Measurements from ENCODE around the gene OR1L8.

OR1L8 gene

DNA sequence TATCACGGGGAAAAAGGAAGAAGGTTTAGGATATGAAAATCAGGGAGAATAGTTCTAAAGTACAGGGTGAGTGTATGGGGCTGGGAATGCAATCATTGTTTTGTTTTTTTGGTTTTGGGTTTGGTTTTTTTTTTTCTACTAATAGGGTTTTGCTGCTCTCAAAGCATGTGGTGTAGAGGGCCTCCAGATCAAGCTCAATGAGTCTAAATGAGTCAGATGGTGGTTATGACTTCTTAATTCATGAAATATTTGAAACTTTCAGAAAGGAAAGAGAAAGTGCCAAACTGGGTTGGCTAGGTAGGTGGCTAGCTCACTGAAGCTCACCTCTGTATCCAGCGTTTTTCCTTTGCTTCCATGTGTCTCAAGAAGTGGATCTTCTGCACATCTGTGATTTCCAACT, 10.7 kb downstream of the OR1L8 start:
- TF ChIP-seq ZFX (IDR thresholded peaks at IDR 0.05; ENCODE audit: borderline replicate concordance) (no peak), CTCF (IDR thresholded peaks at IDR 0.05) (no peak)
- H3K27ac ChIP-seq: no peak overlapping the region

DNA sequence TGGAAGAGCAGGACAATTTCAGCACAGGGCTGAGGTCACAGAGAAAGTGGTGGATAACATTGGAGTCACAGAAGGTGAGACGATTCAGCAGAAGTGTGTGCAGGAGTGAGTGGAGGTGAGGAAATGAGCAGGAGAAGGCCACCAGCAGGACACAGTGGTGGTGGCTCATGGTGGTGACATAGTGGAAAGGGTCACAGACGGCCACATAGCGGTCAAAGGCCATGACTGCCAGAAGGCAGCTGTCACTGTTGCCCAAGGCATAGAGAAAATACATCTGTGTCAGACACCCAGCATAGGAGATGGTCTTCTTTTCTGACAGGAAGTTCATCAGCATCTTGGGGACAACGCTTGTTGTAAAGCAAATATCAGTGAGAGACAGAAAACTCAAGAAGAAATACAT, 15.3 kb downstream of the OR1L8 start:
- no peak for TF ChIP-seq CTCF (IDR thresholded peaks at IDR 0.05)
- no peak for TF ChIP-seq ZFX (IDR thresholded peaks at IDR 0.05; ENCODE audit: borderline replicate concordance)
- no peak overlapping the region for H3K27ac ChIP-seq

GRCh38 chr9:122562134-122562760, 20.9 kb downstream of the OR1L8 start:
- TF ChIP-seq CTCF (IDR thresholded peaks at IDR 0.05) (no peak), ZFX (IDR thresholded peaks at IDR 0.05; ENCODE audit: borderline replicate concordance) (no peak)

DNA sequence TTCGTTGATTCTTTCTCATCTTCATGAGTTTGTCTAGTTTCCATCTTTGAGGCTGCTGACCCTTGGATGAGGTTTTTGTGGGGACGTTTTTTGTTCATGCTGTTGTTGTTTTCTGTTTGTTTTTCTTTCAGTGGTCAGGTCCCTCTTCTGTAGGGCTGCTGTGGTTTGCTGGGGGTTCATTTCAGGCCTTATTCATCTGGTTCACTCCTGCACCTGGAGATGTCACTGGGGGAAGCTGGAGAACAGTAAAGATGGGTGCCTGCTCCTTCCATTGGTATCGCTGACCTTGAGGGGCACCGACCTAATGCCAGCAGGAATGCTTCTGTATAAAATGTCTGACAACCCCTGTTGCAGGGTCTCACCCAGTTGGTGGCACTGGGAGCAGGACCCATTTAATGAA, 21.7 kb downstream of the OR1L8 start:
- TF ChIP-seq ZFX (IDR thresholded peaks at IDR 0.05; ENCODE audit: borderline replicate concordance): no peak
- no peak for TF ChIP-seq CTCF (IDR thresholded peaks at IDR 0.05)
- H3K27ac ChIP-seq: no peak overlapping the region

More at GRCh38 chr9:122562134-122562760, 20.9 kb downstream of the OR1L8 start:
- no peak overlapping the region for H3K27ac ChIP-seq

DNA sequence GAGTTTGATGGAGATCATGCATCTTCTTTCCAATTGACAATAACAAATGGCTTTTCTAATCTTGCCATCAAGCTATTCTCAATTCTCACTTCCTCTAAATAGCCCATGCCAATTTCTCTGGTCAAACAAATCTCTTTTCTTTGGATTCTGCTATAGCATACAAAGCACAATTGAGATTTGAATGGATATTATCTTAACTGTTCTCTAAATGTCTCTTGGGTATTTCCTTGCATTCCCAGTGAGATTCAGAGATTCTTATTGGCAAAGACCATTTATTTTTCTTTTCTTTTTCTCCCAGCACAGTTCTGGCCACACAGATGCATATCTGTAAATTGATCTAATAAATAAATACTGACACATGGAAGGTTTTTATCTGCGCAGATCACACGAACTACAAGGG, 30.4 kb downstream of the OR1L8 start, which contains the start of gene OR1N2:
Gene OR1N2 (plus strand): TSS at position 301 of the 400 bp plus-strand sequence. CDS start 100 bp downstream, outside the sequence.
- no peak within 1 kb of the TSS for H3K27ac ChIP-seq
- TF ChIP-seq ZFX (IDR thresholded peaks at IDR 0.05; ENCODE audit: borderline replicate concordance) (no peak), CTCF (IDR thresholded peaks at IDR 0.05) (no peak)

DNA sequence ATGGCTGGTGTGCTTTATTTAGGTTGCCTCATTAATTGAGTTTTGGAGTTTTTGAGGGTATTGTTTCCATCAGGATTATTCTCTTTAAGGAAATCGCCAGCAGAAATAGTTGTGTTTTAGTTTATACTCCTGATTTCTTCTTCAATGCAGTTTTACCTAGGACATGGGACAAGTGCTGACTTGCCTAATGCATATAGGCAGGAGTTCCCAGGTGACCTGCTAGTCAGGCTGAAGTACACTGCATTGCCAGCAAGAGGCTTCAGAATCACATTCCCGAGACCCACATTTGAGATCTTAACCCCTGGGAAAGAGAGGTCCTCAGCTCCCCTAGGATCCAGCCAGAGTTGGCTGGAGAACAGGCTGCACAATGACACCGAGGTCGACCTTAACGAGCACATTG, 31.8 kb downstream of the OR1L8 start:
- no peak for TF ChIP-seq ZFX (IDR thresholded peaks at IDR 0.05; ENCODE audit: borderline replicate concordance)
- no peak for TF ChIP-seq CTCF (IDR thresholded peaks at IDR 0.05)
- no peak overlapping the region for H3K27ac ChIP-seq

DNA sequence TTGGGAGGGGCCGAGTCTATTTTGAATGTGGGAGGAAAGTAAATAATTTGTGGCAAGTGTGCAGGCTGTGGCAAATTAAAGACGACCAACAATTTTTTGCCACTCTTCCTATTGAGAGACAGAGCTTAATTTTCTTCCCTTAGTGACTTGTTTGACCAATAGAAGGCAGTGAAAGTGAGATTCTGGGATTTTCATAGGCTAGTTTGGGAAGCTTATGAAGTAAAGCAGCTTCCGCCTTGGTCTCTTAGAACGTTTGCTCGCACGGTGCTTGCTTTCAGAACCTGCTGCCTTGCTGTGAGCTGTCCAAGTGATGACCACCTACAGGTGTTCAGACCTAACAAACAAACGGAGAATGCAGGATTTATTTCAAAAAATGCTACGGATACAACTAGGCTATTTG, 37.0 kb downstream of the OR1L8 start:
- no peak overlapping the region for H3K27ac ChIP-seq
- no peak for TF ChIP-seq ZFX (IDR thresholded peaks at IDR 0.05; ENCODE audit: borderline replicate concordance)
- no peak for TF ChIP-seq CTCF (IDR thresholded peaks at IDR 0.05)

All from 22Rv1 (cell line).